HG03457 (cell line): ENCODE results near the gene RNF145.
A peak's percentile ranks its signal among the peaks of the same experiment; 100 is the strongest.

ENCODE experiments used
- ATAC-seq: cut with Tn5 transposase; IDR thresholded peaks from one replicate; pipeline ENCODE4 v1.9.1; 2021; ENCODE audit warnings: moderate number of reproducible peaks; ENCODE audit not compliant: unreplicated experiment

Gene RNF145

GRCh38 chr5:159198063-159199036 lies 11.0 kb downstream of the RNF145 start:
- ATAC-seq, result peak; percentile 80

GRCh38 chr5:159195775-159196174 lies 13.6 kb downstream of the RNF145 start:
- ATAC-seq, result no peak

- ATAC-seq, result no peak
Measured at GRCh38 chr5:159190170-159190569, 19.2 kb downstream of the RNF145 start.

GRCh38 chr5:159189310-159189709 lies 20.0 kb downstream of the RNF145 start:
- ATAC-seq, result no peak

DNA sequence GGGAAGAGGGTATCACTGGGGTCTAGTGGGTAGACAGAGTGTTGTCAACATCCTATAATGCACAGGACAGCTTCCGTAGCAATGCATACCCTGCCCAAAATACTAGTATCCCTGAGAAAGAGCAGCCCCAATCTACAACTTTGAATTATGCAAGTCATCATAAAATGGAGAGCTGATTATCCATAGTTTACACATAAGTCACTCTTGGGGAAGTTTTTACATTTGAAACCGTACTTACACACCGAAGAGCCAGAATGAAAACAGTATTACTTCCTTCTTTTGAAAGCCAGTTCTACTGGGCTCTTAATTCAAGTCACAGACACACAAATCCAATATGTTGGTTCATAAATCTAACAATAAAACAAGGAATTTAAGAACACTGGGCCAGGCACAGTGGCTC lies 21.6 kb downstream of the RNF145 start:
- no peak for ATAC-seq

- no peak for ATAC-seq
Measured at GRCh38 chr5:159186319-159186718, 23.0 kb downstream of the RNF145 start.

GRCh38 chr5:159185773-159186172 lies 23.6 kb downstream of the RNF145 start:
- ATAC-seq, result no peak

DNA sequence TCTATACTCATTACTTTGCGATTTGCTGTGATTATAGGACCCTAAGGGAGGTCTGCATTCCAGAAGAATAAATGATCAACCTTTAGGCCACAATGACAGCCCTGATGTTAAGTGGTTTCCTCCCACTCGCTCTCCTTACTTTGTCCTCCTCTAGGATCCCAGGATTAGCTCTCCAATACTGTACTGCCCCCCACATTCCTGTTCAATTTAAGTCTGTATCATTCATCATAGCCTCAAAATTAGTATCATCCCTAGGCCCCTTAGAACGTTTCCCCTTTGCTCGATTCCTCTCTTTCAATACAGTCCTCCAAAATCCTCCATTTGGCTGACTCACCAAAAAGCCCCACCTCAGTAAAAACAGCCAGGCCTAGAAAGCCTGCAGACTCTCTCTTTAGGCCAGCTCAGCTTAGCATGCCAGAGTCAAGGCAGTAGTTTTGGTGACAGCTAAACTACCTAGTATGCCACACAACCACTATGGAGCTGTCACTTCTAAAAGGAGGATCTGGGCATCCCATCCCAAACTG lies 24.4 kb downstream of the RNF145 start:
- no peak for ATAC-seq

DNA sequence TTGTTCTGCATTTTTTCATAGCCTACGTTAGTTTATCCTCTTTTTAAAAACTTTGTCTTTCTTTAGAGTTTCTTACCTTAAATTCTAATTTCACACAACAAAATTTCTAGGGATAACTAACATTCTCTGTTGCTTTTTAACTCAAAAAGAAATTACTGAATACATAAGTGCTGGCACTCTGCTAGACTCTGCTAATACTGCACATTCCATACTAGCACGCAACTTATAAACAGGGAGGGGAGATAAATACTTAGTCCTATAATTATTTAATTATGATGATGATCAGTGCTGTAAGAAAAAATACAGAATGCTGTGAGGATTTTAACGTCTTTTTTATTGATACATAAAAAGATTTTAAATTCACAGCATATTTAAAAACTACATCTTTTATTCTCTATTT lies 25.1 kb downstream of the RNF145 start:
- ATAC-seq, result no peak

DNA sequence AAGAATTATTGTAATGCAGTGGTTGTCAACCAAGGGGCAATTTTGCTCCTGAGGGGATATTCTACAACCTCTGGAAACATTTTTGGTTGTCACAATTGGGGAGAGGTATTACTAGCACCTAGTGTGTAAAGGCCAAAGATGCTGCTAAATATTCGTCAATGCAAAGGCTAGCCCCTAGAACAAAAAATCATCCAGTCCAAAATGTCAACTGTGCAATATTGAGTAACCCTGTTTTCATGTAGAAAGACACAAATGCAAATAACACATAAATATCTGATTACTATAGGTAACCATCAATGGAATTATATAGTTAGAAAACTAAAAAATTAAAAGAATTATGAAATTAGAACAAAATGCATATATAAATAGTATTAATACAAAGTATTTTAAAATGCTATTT lies 26.1 kb downstream of the RNF145 start:
- ATAC-seq, result no peak

GRCh38 chr5:159182691-159183090 lies 26.7 kb downstream of the RNF145 start:
- no peak for ATAC-seq

GRCh38 chr5:159181651-159182050 lies 27.7 kb downstream of the RNF145 start:
- no peak for ATAC-seq

GRCh38 chr5:159181152-159181551 lies 28.2 kb downstream of the RNF145 start:
- no peak for ATAC-seq

- ATAC-seq, result no peak
Measured at GRCh38 chr5:159179529-159180305, 29.6 kb downstream of the RNF145 start.

DNA sequence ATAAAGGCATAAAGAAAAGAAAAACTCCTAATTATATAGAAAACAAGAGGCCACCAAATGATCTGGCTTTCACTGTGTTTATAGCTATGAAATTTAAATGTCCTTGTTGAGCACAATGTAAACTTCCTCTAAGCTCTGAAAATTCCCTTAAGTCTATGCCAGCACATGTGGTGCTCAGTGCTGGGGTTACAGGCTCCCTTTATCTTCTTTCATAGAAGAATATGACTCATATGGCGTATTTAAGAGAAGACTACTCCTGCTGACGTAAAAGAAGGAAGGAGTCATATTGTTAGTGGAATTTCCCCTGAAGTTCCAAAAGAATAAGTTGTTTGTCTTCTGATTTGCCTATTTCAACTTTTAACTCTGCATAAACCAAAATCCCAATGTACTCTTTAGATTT lies 30.4 kb downstream of the RNF145 start:
- ATAC-seq, result peak; percentile 75

DNA sequence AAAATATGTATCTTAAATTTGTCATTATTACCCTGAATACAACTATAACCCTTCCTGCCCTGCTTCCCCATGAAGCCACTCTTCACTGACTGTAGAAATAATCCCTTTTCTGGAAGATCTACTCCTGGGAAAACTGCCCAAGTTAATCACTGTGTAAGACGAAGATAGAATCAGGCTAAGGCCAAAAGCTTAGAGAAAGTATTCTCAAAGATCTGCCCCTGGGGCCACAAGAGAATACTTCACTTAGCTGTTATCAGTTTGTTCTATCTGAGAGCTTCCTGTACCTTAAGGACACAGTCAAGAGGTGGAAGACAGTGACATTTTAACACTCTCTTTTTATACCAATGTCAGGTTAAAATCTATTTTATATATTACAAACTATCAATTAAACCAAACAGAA lies 33.8 kb downstream of the RNF145 start:
- ATAC-seq, result no peak

- no peak for ATAC-seq
Measured at GRCh38 chr5:159174511-159175168, 34.7 kb downstream of the RNF145 start.

GRCh38 chr5:159171274-159171673 lies 38.1 kb downstream of the RNF145 start:
- ATAC-seq, result no peak

GRCh38 chr5:159170021-159170420 lies 39.3 kb downstream of the RNF145 start:
- ATAC-seq, result no peak

- ATAC-seq, result no peak
Measured at GRCh38 chr5:159166416-159166815, 42.9 kb downstream of the RNF145 start.

- ATAC-seq, result no peak
Measured at GRCh38 chr5:159163701-159164046, 45.7 kb downstream of the RNF145 start.
